IMR-90 (cell line): ENCODE data around the gene KIF22. TPM values are rescaled to one million over a fixed set of nuclear protein-coding genes. Genes with fewer than 3 reads are reported as not detected.

Source experiments
- ATAC-seq: fragments of 200-7000 bp; cut with Tn5 transposase; 2 replicates; pipeline ENCODE4 v1.9.1; 2020; ENCODE audit warnings: low read depth, mild to moderate bottlenecking, moderate library complexity
- BruUV-seq: library from RNA; stranded (reverse); fragments of 400-500 nt; replicated peaks from 2 replicates; lab custom pipeline; 2021; lab: Mats Ljungman, UMichigan
- CTCF ChIA-PET: fragments of 300-600 bp; formaldehyde crosslinking; extraction: SDS; loops from one replicate; lab custom pipeline; 2021; ENCODE audit warnings: antibody characterized with exemption; lab: Yijun Ruan, JAX
- POLR2A ChIA-PET: fragments of 300-600 bp; sonication (Branson Sonifier 250); formaldehyde crosslinking; loops from one replicate; lab custom pipeline; 2022; ENCODE audit warnings: antibody characterized with exemption; ENCODE audit not compliant: unreplicated experiment; lab: Charles Lee
- DNase-seq: peaks from one replicate; pipeline ENCODE4 v3.0.0; 2013
- H2AFZ ChIP-seq: replicated peaks from 2 replicates; pipeline ENCODE3; 2013; ENCODE audit warnings: low read length, mild to moderate bottlenecking; ENCODE audit not compliant: poor library complexity
- H2AK5ac ChIP-seq: 2 replicates; pipeline ENCODE4 v1.6.1; 2013; ENCODE audit warnings: low read depth, low read length, inconsistent platforms
- H2AK9ac ChIP-seq: replicated peaks from 2 replicates; pipeline ENCODE3; 2013; ENCODE audit warnings: mild to moderate bottlenecking, low read depth, low read length, moderate library complexity; ENCODE audit not compliant: poor library complexity
- H2BK120ac ChIP-seq: 2 replicates; pipeline ENCODE4 v1.6.1; 2013; ENCODE audit warnings: low read depth, low read length, inconsistent platforms
- H2BK15ac ChIP-seq: 3 replicates; pipeline ENCODE4 v1.6.1; 2013; ENCODE audit warnings: low read depth, low read length, inconsistent platforms
- H2BK20ac ChIP-seq: 2 replicates; pipeline ENCODE4 v1.6.1; 2013; ENCODE audit warnings: low read depth, mild to moderate bottlenecking, inconsistent platforms, low read length, moderate library complexity
- H2BK5ac ChIP-seq: 2 replicates; pipeline ENCODE4 v1.6.1; 2013; ENCODE audit warnings: mild to moderate bottlenecking, low read depth, low read length, inconsistent platforms; ENCODE audit not compliant: poor library complexity, severe bottlenecking
- H3K14ac ChIP-seq: replicated peaks from 2 replicates; pipeline ENCODE4 v1.6.1; 2013; ENCODE audit warnings: low read depth, low read length, inconsistent platforms
- H3K18ac ChIP-seq: 2 replicates; pipeline ENCODE4 v1.6.1; 2013; ENCODE audit warnings: low read depth, low read length, control low read depth
- H3K23ac ChIP-seq: 2 replicates; pipeline ENCODE4 v1.6.1; 2013; ENCODE audit warnings: low read depth, low read length, inconsistent platforms
- H3K27ac ChIP-seq: 2 replicates; pipeline ENCODE4 v1.5.1; 2013; ENCODE audit warnings: mild to moderate bottlenecking, control low read depth, low read length; ENCODE audit not compliant: insufficient read depth
- H3K27me3 ChIP-seq: 2 replicates; pipeline ENCODE4 v1.6.1; 2013; ENCODE audit warnings: low read length; ENCODE audit not compliant: control insufficient read depth, insufficient read depth
- H3K36me3 ChIP-seq: 2 replicates; pipeline ENCODE4 v1.6.1; 2013; ENCODE audit warnings: low read length, mixed read lengths; ENCODE audit not compliant: control insufficient read depth, insufficient read depth
- H3K4ac ChIP-seq: 2 replicates; pipeline ENCODE4 v1.6.1; 2013; ENCODE audit warnings: low read depth, low read length, inconsistent platforms
- H3K4me1 ChIP-seq: 2 replicates; pipeline ENCODE4 v1.6.1; 2013; ENCODE audit warnings: low read length, mixed read lengths; ENCODE audit not compliant: control insufficient read depth, insufficient read depth
- H3K4me2 ChIP-seq: 2 replicates; pipeline ENCODE4 v1.6.1; 2013; ENCODE audit warnings: low read depth, mild to moderate bottlenecking, control low read depth, low read length, moderate library complexity
- H3K4me3 ChIP-seq: 2 replicates; pipeline ENCODE4 v1.5.1; 2013; ENCODE audit warnings: low read depth, mild to moderate bottlenecking, control low read depth, low read length, moderate library complexity; ENCODE audit not compliant: insufficient read depth
- H3K56ac ChIP-seq: 2 replicates; pipeline ENCODE4 v1.6.1; 2013; ENCODE audit warnings: low read length, inconsistent platforms; ENCODE audit not compliant: insufficient read depth; ENCODE audit errors: extremely low read depth
- H3K79me1 ChIP-seq, 2 experiments: 2 replicates each; pipeline ENCODE4 v1.6.1; 2013; ENCODE audit warnings: low read length in 2 of 2, inconsistent platforms in 1 of 2, low read depth in 1 of 2
- H3K9ac ChIP-seq: 2 replicates; pipeline ENCODE4 v1.6.1; 2013; ENCODE audit warnings: low read depth, low read length, control low read depth
- H3K9me1 ChIP-seq: 2 replicates; pipeline ENCODE4 v1.6.1; 2013; ENCODE audit warnings: low read length, inconsistent platforms; ENCODE audit not compliant: insufficient read depth
- H3K9me3 ChIP-seq: 2 replicates; pipeline ENCODE4 v1.6.1; 2013; ENCODE audit warnings: low read length; ENCODE audit not compliant: control insufficient read depth, insufficient read depth
- H4K20me1 ChIP-seq: 2 replicates; pipeline ENCODE4 v1.6.1; 2013; ENCODE audit warnings: low read length, inconsistent platforms; ENCODE audit not compliant: insufficient read depth
- H4K5ac ChIP-seq: 2 replicates; pipeline ENCODE4 v1.6.1; 2013; ENCODE audit warnings: mild to moderate bottlenecking, low read depth, low read length, control low read depth
- H4K8ac ChIP-seq, 2 experiments: 2 replicates each; pipeline ENCODE4 v1.6.1; 2013; ENCODE audit warnings: low read depth in 2 of 2, low read length in 2 of 2, control low read depth in 1 of 2, inconsistent platforms in 1 of 2
- H4K91ac ChIP-seq: 2 replicates; pipeline ENCODE4 v1.6.1; 2013; ENCODE audit warnings: low read depth, low read length, inconsistent platforms; ENCODE audit not compliant: insufficient read depth
- CEBPB ChIP-seq: IDR thresholded peaks from 2 replicates; pipeline ENCODE4 v1.6.1; 2012; ENCODE audit warnings: low read depth, low read length, improper control_type of control experiment
- CHD1 ChIP-seq: IDR thresholded peaks from 2 replicates; pipeline ENCODE4 v1.6.1; 2012; ENCODE audit warnings: low read depth, low read length, improper control_type of control experiment
- FOS ChIP-seq: fragments of 150-350 bp; IDR thresholded peaks from 2 replicates; pipeline ENCODE4 v1.6.1; 2016; ENCODE audit warnings: low read depth, low read length
- MAFK ChIP-seq: IDR thresholded peaks from 2 replicates; pipeline ENCODE4 v1.6.1; 2012; ENCODE audit warnings: low read depth, low read length, improper control_type of control experiment
- MAZ ChIP-seq: IDR thresholded peaks from 2 replicates; pipeline ENCODE4 v1.6.1; 2012; ENCODE audit warnings: low read depth, mild to moderate bottlenecking, low read length, improper control_type of control experiment, moderate library complexity, borderline replicate concordance
- MXI1 ChIP-seq: IDR thresholded peaks from 2 replicates; pipeline ENCODE4 v1.6.1; 2012; ENCODE audit warnings: low read depth, mild to moderate bottlenecking, low read length, moderate library complexity, borderline replicate concordance
- NFE2L2 ChIP-seq: fragments of 150-350 bp; IDR thresholded peaks from 2 replicates; pipeline ENCODE4 v1.6.1; 2016; ENCODE audit warnings: low read depth, mild to moderate bottlenecking, low read length
- POLR2A ChIP-seq: IDR thresholded peaks from 2 replicates; pipeline ENCODE4 v1.6.1; 2012; ENCODE audit warnings: mild to moderate bottlenecking, low read depth, low read length
- RAD21 ChIP-seq: IDR thresholded peaks from 2 replicates; pipeline ENCODE4 v1.6.1; 2012; ENCODE audit warnings: low read length, improper control_type of control experiment
- RCOR1 ChIP-seq: IDR thresholded peaks from 2 replicates; pipeline ENCODE4 v1.6.1; 2012; ENCODE audit warnings: mild to moderate bottlenecking, low read length, improper control_type of control experiment; ENCODE audit not compliant: insufficient replicate concordance
- SMC3 ChIP-seq: fragments of 150-350 bp; IDR thresholded peaks from 2 replicates; pipeline ENCODE4 v1.6.1; 2016; ENCODE audit warnings: low read depth, mild to moderate bottlenecking, antibody characterized with exemption, low read length, moderate library complexity
- WGBS, 2 experiments: methylation state at CpG; one replicate each; pipeline versions ENCODE4 v1.1.5 to v1.1.7; 2013; ENCODE audit warnings: missing lambda C conversion rate in 2 of 2; ENCODE audit not compliant: insufficient read length in 1 of 2; ENCODE audit errors: extremely low coverage in 2 of 2; 5-methylcytosine and 5-hydroxymethylcytosine counted together
- dilution Hi-C: fragments of 300-500 bp; cut with HindIII; formaldehyde crosslinking; loops from one replicate; pipeline ENCODE4 v1.14.3; 2018; ENCODE audit warnings: low sequenced_read_pairs; ENCODE audit not compliant: unreplicated experiment
- in situ Hi-C: fragments of 300-500 bp; cut with MboI; formaldehyde crosslinking; loops from 3 replicates; pipeline ENCODE4 v1.14.3; 2019; ENCODE audit warnings: low sequenced_read_pairs, inconsistent platforms, mixed read lengths
- intact Hi-C: fragments of 100-400 bp; cut with micrococcal nuclease; formaldehyde crosslinking; loops from 2 replicates; pipeline ENCODE4 v1.10.0; 2022
- polyA plus RNA-seq, 3 experiments: library from polyadenylated mRNA; depleted of rRNA; stranded (reverse); fragments of >200 nt; gene quantifications; 2 replicates each; pipeline ENCODE4 v1.2.3, GENCODE V29; 2012; ENCODE audit warnings: low replicate concordance in 1 of 3
- total RNA-seq: library from RNA; depleted of rRNA; stranded (reverse); fragments of >200 nt; gene quantifications from 2 replicates; pipeline ENCODE4 v1.2.3, GENCODE V29; 2012
- TF ChIP-seq, protein P1 (sequence below): fragments of 150-350 bp; IDR thresholded peaks from 2 replicates; pipeline ENCODE4 v1.6.1; 2017; ENCODE audit warnings: mild to moderate bottlenecking, antibody characterized with exemption, low read length, low read depth
- TF ChIP-seq, protein P2 (sequence below): conservative IDR thresholded peaks from 2 replicates; pipeline ENCODE4 v1.5.1; 2012; ENCODE audit warnings: mild to moderate bottlenecking, low read depth, low read length, improper control_type of control experiment

Gene KIF22
- total and polyA plus RNA-seq, 2 of the 4 experiments (the other 2 are of a cell fraction) = 43.0 to 65.1 TPM

DNA sequence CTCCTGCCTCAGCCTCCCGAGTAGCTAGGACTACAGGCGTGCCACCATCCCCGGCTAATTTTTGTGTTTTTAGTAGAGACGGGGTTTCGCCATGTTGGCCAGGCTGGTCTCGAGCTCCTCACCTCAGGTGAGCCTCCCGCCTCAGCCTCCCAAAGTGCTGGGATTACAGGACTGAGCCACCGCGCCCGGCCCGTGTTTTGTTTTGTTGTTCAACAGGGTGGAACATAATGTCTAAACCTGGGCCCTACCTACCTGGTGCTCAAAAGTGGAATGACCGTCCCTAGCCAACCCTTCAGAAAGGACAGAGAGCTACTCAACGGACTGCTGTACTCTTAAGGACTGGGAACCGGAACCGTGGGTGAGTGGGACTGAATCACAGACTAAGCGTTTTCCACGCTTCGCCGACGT, 772 bp upstream of the KIF22 start:
- H2BK120ac ChIP-seq = peak overlapping the region; percentile 78
- peak overlapping the region; percentile 54 for H3K4me3 ChIP-seq
- DNase-seq = no peak
- no peaks in the 10 kb centered on the region for H4K20me1 ChIP-seq
- no peaks in the 10 kb centered on the region for H3K27me3 ChIP-seq
- H3K18ac ChIP-seq = peak overlapping the region; percentile 20
- intact Hi-C loops = loop anchor here (2.0 to 10.0 kb wide), 2 partner anchors 55 to 89 kb away; no protein-coding TSS in a partner anchor
- peak overlapping the region; percentile 92 for H4K91ac ChIP-seq
- peak overlapping the region; percentile 99 for H4K8ac ChIP-seq
- dilution Hi-C loops = no loop called here
- peaks cover 12 to 39% of the 10 kb centered on the region in 2 experiments; a peak in 2 of 4 replicates for H3K79me1 ChIP-seq
- H3K4me1 ChIP-seq = peaks cover 5% of the 10 kb centered on the region
- peak overlapping the region; percentile 98 for H2AFZ ChIP-seq
- ChIA-PET POLR2A (no interaction called here), CTCF (interaction anchor here (0.8 to 1.7 kb wide), 4 partner anchors 16 to 58 kb away, joined by 3 to 4 read pairs (median 3); no protein-coding TSS in a partner anchor)
- no peaks in the 10 kb centered on the region for H3K9me3 ChIP-seq
- peak overlapping the region; percentile 88 for H3K4me2 ChIP-seq
- H4K5ac ChIP-seq = peak overlapping the region; percentile 95
- peak overlapping the region; percentile 74 for H2BK5ac ChIP-seq
- TF ChIP-seq MAZ = no peak
- no peak for TF ChIP-seq CEBPB
- TF ChIP-seq, protein P1, sequence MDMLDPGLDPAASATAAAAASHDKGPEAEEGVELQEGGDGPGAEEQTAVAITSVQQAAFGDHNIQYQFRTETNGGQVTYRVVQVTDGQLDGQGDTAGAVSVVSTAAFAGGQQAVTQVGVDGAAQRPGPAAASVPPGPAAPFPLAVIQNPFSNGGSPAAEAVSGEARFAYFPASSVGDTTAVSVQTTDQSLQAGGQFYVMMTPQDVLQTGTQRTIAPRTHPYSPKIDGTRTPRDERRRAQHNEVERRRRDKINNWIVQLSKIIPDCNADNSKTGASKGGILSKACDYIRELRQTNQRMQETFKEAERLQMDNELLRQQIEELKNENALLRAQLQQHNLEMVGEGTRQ = no peak
- TF ChIP-seq, protein P2, sequence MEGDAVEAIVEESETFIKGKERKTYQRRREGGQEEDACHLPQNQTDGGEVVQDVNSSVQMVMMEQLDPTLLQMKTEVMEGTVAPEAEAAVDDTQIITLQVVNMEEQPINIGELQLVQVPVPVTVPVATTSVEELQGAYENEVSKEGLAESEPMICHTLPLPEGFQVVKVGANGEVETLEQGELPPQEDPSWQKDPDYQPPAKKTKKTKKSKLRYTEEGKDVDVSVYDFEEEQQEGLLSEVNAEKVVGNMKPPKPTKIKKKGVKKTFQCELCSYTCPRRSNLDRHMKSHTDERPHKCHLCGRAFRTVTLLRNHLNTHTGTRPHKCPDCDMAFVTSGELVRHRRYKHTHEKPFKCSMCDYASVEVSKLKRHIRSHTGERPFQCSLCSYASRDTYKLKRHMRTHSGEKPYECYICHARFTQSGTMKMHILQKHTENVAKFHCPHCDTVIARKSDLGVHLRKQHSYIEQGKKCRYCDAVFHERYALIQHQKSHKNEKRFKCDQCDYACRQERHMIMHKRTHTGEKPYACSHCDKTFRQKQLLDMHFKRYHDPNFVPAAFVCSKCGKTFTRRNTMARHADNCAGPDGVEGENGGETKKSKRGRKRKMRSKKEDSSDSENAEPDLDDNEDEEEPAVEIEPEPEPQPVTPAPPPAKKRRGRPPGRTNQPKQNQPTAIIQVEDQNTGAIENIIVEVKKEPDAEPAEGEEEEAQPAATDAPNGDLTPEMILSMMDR = no peak
- no peak for TF ChIP-seq SMC3
- no peak for TF ChIP-seq RAD21
- TF ChIP-seq MAFK = no peak
- no peak for TF ChIP-seq FOS
- TF ChIP-seq RCOR1 = no peak
- no peak for TF ChIP-seq MXI1
- no peak for TF ChIP-seq NFE2L2
- TF ChIP-seq CHD1 = no peak
- no peak for TF ChIP-seq POLR2A
- no TSS peak for BruUV-seq
- no peaks in the 10 kb centered on the region for H3K36me3 ChIP-seq
- peak overlapping the region; percentile 78 for H3K9ac ChIP-seq
- peak overlapping the region; percentile 87; the same call in 2 of the 3 replicates for H2BK15ac ChIP-seq
- H3K56ac ChIP-seq = peak overlapping the region; percentile 79
- H2BK20ac ChIP-seq = peak overlapping the region; percentile 57
- peak overlapping the region; percentile 85 for H3K23ac ChIP-seq
- peak overlapping the region; percentile 95 for H3K4ac ChIP-seq
- peak overlapping the region; percentile 77 for H3K27ac ChIP-seq
- peaks cover 10% of the 10 kb centered on the region for H3K9me1 ChIP-seq
- no peak for ATAC-seq
- H2AK5ac ChIP-seq = peak overlapping the region; percentile 94
- H3K14ac ChIP-seq = peak overlapping the region; percentile 97
- 52% methylated on average over 8 of the region's 20 CpGs; no CpG with 5 or more reads in 1 of the 2 experiments for WGBS, 2 experiments
- in situ Hi-C loops = no loop called here
- peak overlapping the region; percentile 71 for H2AK9ac ChIP-seq
